IMR-90 (cell line): ENCODE measurements around the gene TXNDC11. TPM values are rescaled to one million over a fixed set of nuclear protein-coding genes. Genes with fewer than 3 reads are reported as not detected.

Source experiments
- ATAC-seq: fragments of 200-7000 bp; cut with Tn5 transposase; 2 replicates; pipeline ENCODE4 v1.9.1; 2020; ENCODE audit warnings: low read depth, mild to moderate bottlenecking, moderate library complexity
- BruUV-seq: library from RNA; stranded (reverse); fragments of 400-500 nt; replicated peaks from 2 replicates; lab custom pipeline; 2021; lab: Mats Ljungman, UMichigan
- CTCF ChIA-PET: fragments of 300-600 bp; formaldehyde crosslinking; extraction: SDS; loops from one replicate; lab custom pipeline; 2021; ENCODE audit warnings: antibody characterized with exemption; lab: Yijun Ruan, JAX
- POLR2A ChIA-PET: fragments of 300-600 bp; sonication (Branson Sonifier 250); formaldehyde crosslinking; loops from one replicate; lab custom pipeline; 2022; ENCODE audit warnings: antibody characterized with exemption; ENCODE audit not compliant: unreplicated experiment; lab: Charles Lee
- DNase-seq: peaks from one replicate; pipeline ENCODE4 v3.0.0; 2013
- H2AFZ ChIP-seq: replicated peaks from 2 replicates; pipeline ENCODE3; 2013; ENCODE audit warnings: low read length, mild to moderate bottlenecking; ENCODE audit not compliant: poor library complexity
- H2AK5ac ChIP-seq: 2 replicates; pipeline ENCODE4 v1.6.1; 2013; ENCODE audit warnings: low read depth, low read length, inconsistent platforms
- H2AK9ac ChIP-seq: replicated peaks from 2 replicates; pipeline ENCODE3; 2013; ENCODE audit warnings: mild to moderate bottlenecking, low read depth, low read length, moderate library complexity; ENCODE audit not compliant: poor library complexity
- H2BK120ac ChIP-seq: 2 replicates; pipeline ENCODE4 v1.6.1; 2013; ENCODE audit warnings: low read depth, low read length, inconsistent platforms
- H2BK15ac ChIP-seq: 3 replicates; pipeline ENCODE4 v1.6.1; 2013; ENCODE audit warnings: low read depth, low read length, inconsistent platforms
- H2BK20ac ChIP-seq: 2 replicates; pipeline ENCODE4 v1.6.1; 2013; ENCODE audit warnings: low read depth, mild to moderate bottlenecking, inconsistent platforms, low read length, moderate library complexity
- H2BK5ac ChIP-seq: 2 replicates; pipeline ENCODE4 v1.6.1; 2013; ENCODE audit warnings: mild to moderate bottlenecking, low read depth, low read length, inconsistent platforms; ENCODE audit not compliant: poor library complexity, severe bottlenecking
- H3K14ac ChIP-seq: replicated peaks from 2 replicates; pipeline ENCODE4 v1.6.1; 2013; ENCODE audit warnings: low read depth, low read length, inconsistent platforms
- H3K18ac ChIP-seq: 2 replicates; pipeline ENCODE4 v1.6.1; 2013; ENCODE audit warnings: low read depth, low read length, control low read depth
- H3K23ac ChIP-seq: 2 replicates; pipeline ENCODE4 v1.6.1; 2013; ENCODE audit warnings: low read depth, low read length, inconsistent platforms
- H3K27ac ChIP-seq: 2 replicates; pipeline ENCODE4 v1.5.1; 2013; ENCODE audit warnings: mild to moderate bottlenecking, control low read depth, low read length; ENCODE audit not compliant: insufficient read depth
- H3K27me3 ChIP-seq: 2 replicates; pipeline ENCODE4 v1.6.1; 2013; ENCODE audit warnings: low read length; ENCODE audit not compliant: control insufficient read depth, insufficient read depth
- H3K36me3 ChIP-seq: 2 replicates; pipeline ENCODE4 v1.6.1; 2013; ENCODE audit warnings: low read length, mixed read lengths; ENCODE audit not compliant: control insufficient read depth, insufficient read depth
- H3K4ac ChIP-seq: 2 replicates; pipeline ENCODE4 v1.6.1; 2013; ENCODE audit warnings: low read depth, low read length, inconsistent platforms
- H3K4me1 ChIP-seq: 2 replicates; pipeline ENCODE4 v1.6.1; 2013; ENCODE audit warnings: low read length, mixed read lengths; ENCODE audit not compliant: control insufficient read depth, insufficient read depth
- H3K4me2 ChIP-seq: 2 replicates; pipeline ENCODE4 v1.6.1; 2013; ENCODE audit warnings: low read depth, mild to moderate bottlenecking, control low read depth, low read length, moderate library complexity
- H3K4me3 ChIP-seq: 2 replicates; pipeline ENCODE4 v1.5.1; 2013; ENCODE audit warnings: low read depth, mild to moderate bottlenecking, control low read depth, low read length, moderate library complexity; ENCODE audit not compliant: insufficient read depth
- H3K56ac ChIP-seq: 2 replicates; pipeline ENCODE4 v1.6.1; 2013; ENCODE audit warnings: low read length, inconsistent platforms; ENCODE audit not compliant: insufficient read depth; ENCODE audit errors: extremely low read depth
- H3K79me1 ChIP-seq, 2 experiments: 2 replicates each; pipeline ENCODE4 v1.6.1; 2013; ENCODE audit warnings: low read length in 2 of 2, inconsistent platforms in 1 of 2, low read depth in 1 of 2
- H3K9ac ChIP-seq: 2 replicates; pipeline ENCODE4 v1.6.1; 2013; ENCODE audit warnings: low read depth, low read length, control low read depth
- H3K9me1 ChIP-seq: 2 replicates; pipeline ENCODE4 v1.6.1; 2013; ENCODE audit warnings: low read length, inconsistent platforms; ENCODE audit not compliant: insufficient read depth
- H3K9me3 ChIP-seq: 2 replicates; pipeline ENCODE4 v1.6.1; 2013; ENCODE audit warnings: low read length; ENCODE audit not compliant: control insufficient read depth, insufficient read depth
- H4K20me1 ChIP-seq: 2 replicates; pipeline ENCODE4 v1.6.1; 2013; ENCODE audit warnings: low read length, inconsistent platforms; ENCODE audit not compliant: insufficient read depth
- H4K5ac ChIP-seq: 2 replicates; pipeline ENCODE4 v1.6.1; 2013; ENCODE audit warnings: mild to moderate bottlenecking, low read depth, low read length, control low read depth
- H4K8ac ChIP-seq, 2 experiments: 2 replicates each; pipeline ENCODE4 v1.6.1; 2013; ENCODE audit warnings: low read depth in 2 of 2, low read length in 2 of 2, control low read depth in 1 of 2, inconsistent platforms in 1 of 2
- H4K91ac ChIP-seq: 2 replicates; pipeline ENCODE4 v1.6.1; 2013; ENCODE audit warnings: low read depth, low read length, inconsistent platforms; ENCODE audit not compliant: insufficient read depth
- BHLHE40 ChIP-seq: fragments of 150-350 bp; IDR thresholded peaks from 2 replicates; pipeline ENCODE4 v1.6.1; 2016; ENCODE audit warnings: mild to moderate bottlenecking, low read depth, low read length
- CEBPB ChIP-seq: IDR thresholded peaks from 2 replicates; pipeline ENCODE4 v1.6.1; 2012; ENCODE audit warnings: low read depth, low read length, improper control_type of control experiment
- CHD1 ChIP-seq: IDR thresholded peaks from 2 replicates; pipeline ENCODE4 v1.6.1; 2012; ENCODE audit warnings: low read depth, low read length, improper control_type of control experiment
- FOS ChIP-seq: fragments of 150-350 bp; IDR thresholded peaks from 2 replicates; pipeline ENCODE4 v1.6.1; 2016; ENCODE audit warnings: low read depth, low read length
- MAFK ChIP-seq: IDR thresholded peaks from 2 replicates; pipeline ENCODE4 v1.6.1; 2012; ENCODE audit warnings: low read depth, low read length, improper control_type of control experiment
- MXI1 ChIP-seq: IDR thresholded peaks from 2 replicates; pipeline ENCODE4 v1.6.1; 2012; ENCODE audit warnings: low read depth, mild to moderate bottlenecking, low read length, moderate library complexity, borderline replicate concordance
- NFE2L2 ChIP-seq: fragments of 150-350 bp; IDR thresholded peaks from 2 replicates; pipeline ENCODE4 v1.6.1; 2016; ENCODE audit warnings: low read depth, mild to moderate bottlenecking, low read length
- POLR2A ChIP-seq: IDR thresholded peaks from 2 replicates; pipeline ENCODE4 v1.6.1; 2012; ENCODE audit warnings: mild to moderate bottlenecking, low read depth, low read length
- RAD21 ChIP-seq: IDR thresholded peaks from 2 replicates; pipeline ENCODE4 v1.6.1; 2012; ENCODE audit warnings: low read length, improper control_type of control experiment
- RCOR1 ChIP-seq: IDR thresholded peaks from 2 replicates; pipeline ENCODE4 v1.6.1; 2012; ENCODE audit warnings: mild to moderate bottlenecking, low read length, improper control_type of control experiment; ENCODE audit not compliant: insufficient replicate concordance
- RFX5 ChIP-seq: IDR thresholded peaks from 2 replicates; pipeline ENCODE4 v1.8.0; 2012; ENCODE audit warnings: low read depth, mild to moderate bottlenecking, low read length, moderate library complexity
- SMC3 ChIP-seq: fragments of 150-350 bp; IDR thresholded peaks from 2 replicates; pipeline ENCODE4 v1.6.1; 2016; ENCODE audit warnings: low read depth, mild to moderate bottlenecking, antibody characterized with exemption, low read length, moderate library complexity
- WGBS, 2 experiments: methylation state at CpG; one replicate each; pipeline versions ENCODE4 v1.1.5 to v1.1.7; 2013; ENCODE audit warnings: missing lambda C conversion rate in 2 of 2; ENCODE audit not compliant: insufficient read length in 1 of 2; ENCODE audit errors: extremely low coverage in 2 of 2; 5-methylcytosine and 5-hydroxymethylcytosine counted together
- dilution Hi-C: fragments of 300-500 bp; cut with HindIII; formaldehyde crosslinking; loops from one replicate; pipeline ENCODE4 v1.14.3; 2018; ENCODE audit warnings: low sequenced_read_pairs; ENCODE audit not compliant: unreplicated experiment
- in situ Hi-C: fragments of 300-500 bp; cut with MboI; formaldehyde crosslinking; loops from 3 replicates; pipeline ENCODE4 v1.14.3; 2019; ENCODE audit warnings: low sequenced_read_pairs, inconsistent platforms, mixed read lengths
- intact Hi-C: fragments of 100-400 bp; cut with micrococcal nuclease; formaldehyde crosslinking; loops from 2 replicates; pipeline ENCODE4 v1.10.0; 2022
- polyA plus RNA-seq, 3 experiments: library from polyadenylated mRNA; depleted of rRNA; stranded (reverse); fragments of >200 nt; gene quantifications; 2 replicates each; pipeline ENCODE4 v1.2.3, GENCODE V29; 2012; ENCODE audit warnings: low replicate concordance in 1 of 3
- total RNA-seq: library from RNA; depleted of rRNA; stranded (reverse); fragments of >200 nt; gene quantifications from 2 replicates; pipeline ENCODE4 v1.2.3, GENCODE V29; 2012
- TF ChIP-seq, protein P1 (sequence below): fragments of 150-350 bp; IDR thresholded peaks from 2 replicates; pipeline ENCODE4 v1.6.1; 2016; ENCODE audit warnings: low read depth, mild to moderate bottlenecking, low read length, moderate library complexity, borderline replicate concordance
- TF ChIP-seq, protein P2 (sequence below): fragments of 150-350 bp; IDR thresholded peaks from 2 replicates; pipeline ENCODE4 v1.6.1; 2017; ENCODE audit warnings: mild to moderate bottlenecking, antibody characterized with exemption, low read length, low read depth
- TF ChIP-seq, protein P3 (sequence below): conservative IDR thresholded peaks from 2 replicates; pipeline ENCODE4 v1.5.1; 2012; ENCODE audit warnings: mild to moderate bottlenecking, low read depth, low read length, improper control_type of control experiment

TXNDC11 gene
- total and polyA plus RNA-seq, 2 of the 4 experiments (the other 2 are of a cell fraction) = 25.3 to 42.9 TPM

DNA sequence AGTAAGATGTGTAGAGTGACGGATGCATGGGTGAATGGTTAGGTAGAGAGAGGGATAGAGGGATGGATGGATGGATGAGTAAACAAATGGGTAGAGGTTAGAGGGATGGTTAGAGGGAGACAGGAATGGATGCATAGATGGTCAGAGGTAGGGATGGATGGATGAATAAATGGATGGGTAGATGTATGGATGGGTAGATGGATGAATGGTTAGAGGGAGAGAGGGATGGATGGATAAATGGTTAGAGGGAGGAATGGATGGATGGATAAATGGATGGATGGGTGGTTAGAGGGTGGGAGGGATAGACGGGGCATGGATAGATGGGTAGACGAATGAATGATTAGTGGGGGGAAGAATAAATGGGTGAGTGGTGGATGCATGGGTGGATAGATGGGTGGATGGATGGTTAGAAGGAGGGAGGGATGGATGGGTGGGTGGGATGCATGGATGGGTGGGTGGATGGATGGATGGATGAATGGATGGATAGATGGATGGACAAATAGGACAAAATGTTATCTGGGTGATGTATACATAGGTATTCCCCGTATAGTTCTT is 103.6 kb downstream of the TXNDC11 start:
- WGBS, 2 experiments = 61 to 100% methylated on average over 3 of the region's 4 CpGs
- Histone ChIP-seq H3K18ac (0 out of 2 replicates have a peak overlapping the region, but pooled peaks have one; percentile 22), H3K4ac (peak overlapping the region; percentile 51), H3K27ac (no peak overlapping the region), H2AFZ (no peak overlapping the region), H3K79me1 (no peaks in the 10 kb centered on the region), H3K23ac (0 out of 2 replicates have a peak overlapping the region, but pooled peaks have one; percentile 31), H2AK9ac (no peak overlapping the region), H2BK120ac (peak overlapping the region; percentile 63; the same call in 1 of the 2 replicates), H3K36me3 (no peaks in the 10 kb centered on the region), H3K14ac (peak overlapping the region; percentile 59), H3K9ac (no peak overlapping the region), H4K91ac (peak overlapping the region; percentile 50), H3K4me1 (peaks cover 13% of the 10 kb centered on the region), H3K27me3 (no peaks in the 10 kb centered on the region), H3K9me1 (0 out of 2 replicates have a peak, but pooled peaks cover 4% of the 10 kb centered on the region), H3K4me3 (no peak overlapping the region), H4K8ac (peak overlapping the region in 1 of 2 experiments; percentile 22; a peak in 2 of 4 replicates), H3K9me3 (no peaks in the 10 kb centered on the region), H4K20me1 (peaks cover 3% of the 10 kb centered on the region; the same call in 1 of the 2 replicates), H2BK5ac (peak overlapping the region; percentile 35), H3K4me2 (no peak overlapping the region), H2BK20ac (peak overlapping the region; percentile 62; the same call in 1 of the 2 replicates), H3K56ac (no peak overlapping the region), H4K5ac (no peak overlapping the region), H2BK15ac (peak overlapping the region; percentile 88; the same call in 2 of the 3 replicates), H2AK5ac (peak overlapping the region; percentile 83)
- ChIA-PET POLR2A (no interaction called here), CTCF (interaction anchor here (0.7 kb wide), 1 partner anchor 17 kb away, joined by 5 read pairs; no protein-coding TSS in a partner anchor)
- intact Hi-C loops (no loop called here), in situ Hi-C loops (no loop called here), dilution Hi-C loops (no loop called here)
- no peak for DNase-seq
- BruUV-seq = no TSS peak
- ATAC-seq = no peak
- TF ChIP-seq, protein P1, sequence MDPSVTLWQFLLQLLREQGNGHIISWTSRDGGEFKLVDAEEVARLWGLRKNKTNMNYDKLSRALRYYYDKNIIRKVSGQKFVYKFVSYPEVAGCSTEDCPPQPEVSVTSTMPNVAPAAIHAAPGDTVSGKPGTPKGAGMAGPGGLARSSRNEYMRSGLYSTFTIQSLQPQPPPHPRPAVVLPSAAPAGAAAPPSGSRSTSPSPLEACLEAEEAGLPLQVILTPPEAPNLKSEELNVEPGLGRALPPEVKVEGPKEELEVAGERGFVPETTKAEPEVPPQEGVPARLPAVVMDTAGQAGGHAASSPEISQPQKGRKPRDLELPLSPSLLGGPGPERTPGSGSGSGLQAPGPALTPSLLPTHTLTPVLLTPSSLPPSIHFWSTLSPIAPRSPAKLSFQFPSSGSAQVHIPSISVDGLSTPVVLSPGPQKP = no peak
- TF ChIP-seq RFX5 (no peak), MAFK (no peak), RCOR1 (no peak), NFE2L2 (no peak), MXI1 (no peak), FOS (no peak), CEBPB (no peak), CHD1 (no peak), POLR2A (no peak), BHLHE40 (no peak), SMC3 (no peak), RAD21 (no peak)
- TF ChIP-seq, protein P2, sequence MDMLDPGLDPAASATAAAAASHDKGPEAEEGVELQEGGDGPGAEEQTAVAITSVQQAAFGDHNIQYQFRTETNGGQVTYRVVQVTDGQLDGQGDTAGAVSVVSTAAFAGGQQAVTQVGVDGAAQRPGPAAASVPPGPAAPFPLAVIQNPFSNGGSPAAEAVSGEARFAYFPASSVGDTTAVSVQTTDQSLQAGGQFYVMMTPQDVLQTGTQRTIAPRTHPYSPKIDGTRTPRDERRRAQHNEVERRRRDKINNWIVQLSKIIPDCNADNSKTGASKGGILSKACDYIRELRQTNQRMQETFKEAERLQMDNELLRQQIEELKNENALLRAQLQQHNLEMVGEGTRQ = no peak
- TF ChIP-seq, protein P3, sequence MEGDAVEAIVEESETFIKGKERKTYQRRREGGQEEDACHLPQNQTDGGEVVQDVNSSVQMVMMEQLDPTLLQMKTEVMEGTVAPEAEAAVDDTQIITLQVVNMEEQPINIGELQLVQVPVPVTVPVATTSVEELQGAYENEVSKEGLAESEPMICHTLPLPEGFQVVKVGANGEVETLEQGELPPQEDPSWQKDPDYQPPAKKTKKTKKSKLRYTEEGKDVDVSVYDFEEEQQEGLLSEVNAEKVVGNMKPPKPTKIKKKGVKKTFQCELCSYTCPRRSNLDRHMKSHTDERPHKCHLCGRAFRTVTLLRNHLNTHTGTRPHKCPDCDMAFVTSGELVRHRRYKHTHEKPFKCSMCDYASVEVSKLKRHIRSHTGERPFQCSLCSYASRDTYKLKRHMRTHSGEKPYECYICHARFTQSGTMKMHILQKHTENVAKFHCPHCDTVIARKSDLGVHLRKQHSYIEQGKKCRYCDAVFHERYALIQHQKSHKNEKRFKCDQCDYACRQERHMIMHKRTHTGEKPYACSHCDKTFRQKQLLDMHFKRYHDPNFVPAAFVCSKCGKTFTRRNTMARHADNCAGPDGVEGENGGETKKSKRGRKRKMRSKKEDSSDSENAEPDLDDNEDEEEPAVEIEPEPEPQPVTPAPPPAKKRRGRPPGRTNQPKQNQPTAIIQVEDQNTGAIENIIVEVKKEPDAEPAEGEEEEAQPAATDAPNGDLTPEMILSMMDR = no peak
